Pons (tissue), 1 donor: ENCODE data around the gene PTGER3.
"Not testable (repeated sequence)": the region's sequence is repeated elsewhere in the genome, so short reads cannot be mapped to it uniquely, and the experiment has no call there.

ENCODE experiments used
- DNase-seq: peaks from one replicate; pipeline ENCODE4 v3.0.0-alpha.2; 2016; ENCODE audit warnings: low spot score

PTGER3 gene

GRCh38 chr1:71002709-71003475, 44.7 kb downstream of the PTGER3 start:
- DNase-seq = no peak

DNA sequence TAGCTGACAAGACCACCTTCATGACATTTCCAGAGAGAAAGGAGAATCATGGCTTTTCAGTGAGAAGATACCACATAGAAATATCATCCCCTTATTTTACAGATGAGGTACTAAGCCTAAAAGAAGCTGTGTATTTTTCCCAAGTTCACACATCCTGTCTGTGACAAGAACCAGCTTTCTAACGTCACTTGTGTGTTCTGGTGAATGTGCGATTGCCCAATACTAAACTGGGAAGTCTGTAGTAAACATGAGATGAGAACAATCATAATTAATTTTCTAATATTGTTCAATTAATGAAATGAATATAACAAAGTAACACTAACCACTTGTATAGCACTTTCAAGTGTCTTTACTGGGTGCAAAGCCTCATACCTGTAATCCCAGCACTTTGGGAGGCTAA, 46.0 kb downstream of the PTGER3 start:
- no peak for DNase-seq

DNA sequence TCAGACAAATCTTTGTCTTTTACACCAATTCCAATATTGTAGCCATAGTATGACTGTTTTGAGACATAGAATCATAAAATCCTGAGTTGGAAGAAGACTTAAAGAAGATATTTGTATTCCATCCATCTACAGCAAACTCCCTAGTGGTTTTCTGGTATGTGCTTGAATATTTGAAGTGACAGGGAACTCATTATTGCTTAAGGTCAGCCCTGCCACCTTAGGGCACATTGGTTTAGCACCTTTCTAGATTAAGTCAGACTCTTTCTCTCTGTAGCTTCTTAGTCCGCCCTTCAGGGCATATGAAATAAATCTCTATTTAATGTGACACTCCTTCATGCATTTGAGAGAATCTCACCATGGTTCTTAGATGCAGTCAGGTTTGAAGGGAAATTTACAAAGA, 49.8 kb downstream of the PTGER3 start:
- no peak for DNase-seq

DNA sequence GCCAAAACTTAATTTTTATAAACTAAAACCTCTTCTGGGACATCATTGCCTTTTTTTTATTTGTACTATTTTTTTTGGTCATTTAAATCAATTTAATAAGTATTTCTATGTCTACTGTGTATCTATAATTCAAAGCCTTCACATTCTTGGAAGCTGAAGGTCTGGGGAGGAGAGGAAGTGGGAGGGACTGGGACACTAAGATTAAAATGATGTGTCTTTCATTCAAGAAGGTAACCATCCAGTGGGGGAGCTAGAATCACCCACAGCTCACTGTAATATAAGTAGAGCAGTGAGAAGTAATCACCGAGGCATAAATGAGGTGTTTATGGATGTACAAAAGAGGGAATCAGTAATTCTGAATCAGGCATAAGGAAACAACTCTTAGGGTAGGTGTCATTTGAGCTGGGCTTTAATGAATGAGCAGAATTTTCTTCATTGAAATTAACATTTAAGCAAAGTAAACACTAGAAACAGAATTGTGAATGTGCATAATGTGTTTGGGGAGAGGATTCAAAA, 52.8 kb downstream of the PTGER3 start:
- DNase-seq = no peak

GRCh38 chr1:70993798-70994197, 53.8 kb downstream of the PTGER3 start:
- DNase-seq = no peak

- DNase-seq = no peak
These were observed 55.1 kb downstream of the PTGER3 start for GRCh38 chr1:70992521-70992920.

DNA sequence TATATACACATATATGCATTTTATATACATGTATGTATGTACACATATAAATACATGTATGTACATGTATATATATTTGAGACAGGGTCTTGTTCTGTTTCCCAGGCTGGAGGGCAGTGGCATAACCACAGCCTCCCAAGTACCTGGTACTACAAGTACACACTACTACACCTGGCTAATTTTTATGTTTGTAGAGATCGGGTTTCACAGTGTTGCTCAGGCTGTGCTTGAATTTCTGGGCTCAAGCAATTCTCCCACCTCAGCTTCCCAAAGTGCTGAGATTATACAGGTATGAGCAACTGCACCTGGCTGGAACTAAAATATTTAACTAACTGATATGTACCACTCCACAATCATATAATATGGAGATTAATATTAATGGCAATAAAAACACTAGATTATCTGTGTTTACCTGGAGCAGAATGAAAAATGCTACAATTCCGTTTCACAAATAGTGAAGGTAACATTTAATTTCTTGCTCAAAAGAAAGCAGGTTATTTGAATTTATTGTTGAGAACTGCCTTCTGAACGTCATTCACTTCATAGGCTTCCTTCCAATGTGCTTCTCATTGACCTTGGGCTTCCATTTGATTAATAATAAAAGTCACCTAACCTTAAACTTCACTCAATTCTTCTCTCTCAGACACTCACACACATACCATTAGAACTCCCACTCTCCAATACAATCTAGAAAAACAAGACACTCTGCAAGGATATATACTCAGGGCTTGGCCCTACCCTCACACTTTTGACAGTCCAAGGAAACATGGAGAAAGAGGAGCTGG, 57.0 kb downstream of the PTGER3 start:
- no peak for DNase-seq

- DNase-seq = no peak
These were observed 60.1 kb downstream of the PTGER3 start for GRCh38 chr1:70987497-70987896.

GRCh38 chr1:70985776-70986225, 61.8 kb downstream of the PTGER3 start:
- not testable (repeated sequence) for DNase-seq

DNA sequence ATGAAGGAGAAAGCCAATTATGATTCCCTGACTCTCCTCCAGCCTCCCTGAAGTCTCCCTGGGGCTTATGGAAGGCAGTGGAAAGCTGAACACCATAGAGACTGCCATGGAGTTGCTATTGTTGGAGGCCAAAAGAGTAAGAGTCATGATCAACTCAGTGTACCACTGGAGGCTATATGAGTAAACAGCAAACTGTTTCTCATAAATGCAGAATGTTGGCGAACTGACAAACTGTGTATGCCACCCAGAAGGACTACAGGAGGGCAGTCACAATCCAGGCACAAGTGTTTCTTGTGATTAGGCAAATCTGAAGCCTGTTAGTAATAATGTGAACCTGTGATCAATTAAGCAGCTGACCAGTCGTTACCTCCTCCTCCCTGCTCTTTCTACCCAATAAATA, 62.3 kb downstream of the PTGER3 start:
- not testable (repeated sequence) for DNase-seq

DNA sequence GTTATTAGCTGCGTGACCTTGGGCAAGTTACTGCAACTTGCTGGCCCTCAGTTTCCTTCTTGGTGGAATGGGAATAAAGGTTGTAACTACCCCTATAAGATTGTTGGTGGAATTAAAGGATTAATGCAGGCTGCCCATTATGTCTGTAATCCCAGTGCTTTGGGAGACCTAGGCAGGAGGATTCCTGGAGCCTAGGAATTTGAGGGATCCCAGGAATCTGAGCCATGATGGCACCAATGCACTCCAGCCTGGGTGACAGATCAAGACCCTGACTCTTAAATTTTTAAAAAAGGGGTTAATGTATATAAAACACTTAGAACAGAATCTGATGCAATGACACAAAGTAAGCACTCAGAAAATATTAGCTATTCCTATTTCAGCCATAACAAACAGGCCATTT, 67.3 kb downstream of the PTGER3 start:
- DNase-seq = no peak

- peak; percentile 57 for DNase-seq
These were observed 67.7 kb downstream of the PTGER3 start for GRCh38 chr1:70979881-70980280.

DNA sequence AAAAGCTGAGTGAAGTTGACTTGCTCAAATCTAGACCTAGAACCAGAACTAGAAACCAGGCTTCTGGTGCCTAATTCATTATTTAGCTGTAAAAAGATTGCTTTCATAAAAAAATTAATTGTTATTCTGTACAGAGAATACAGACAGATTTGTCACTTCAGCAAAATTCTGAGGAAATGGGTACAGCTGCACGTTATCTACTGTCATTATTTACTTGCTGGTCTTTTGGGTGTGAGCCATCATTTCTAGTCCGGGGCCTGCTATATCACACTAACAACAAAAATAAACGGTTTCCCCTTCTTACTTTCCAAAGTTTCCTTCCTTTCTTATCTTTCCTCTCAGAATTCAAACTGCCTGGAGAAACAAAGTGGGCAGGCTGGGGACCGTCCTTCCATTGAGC, 68.3 kb downstream of the PTGER3 start:
- DNase-seq = no peak

- peak; percentile 17 for DNase-seq
These were observed 69.0 kb downstream of the PTGER3 start for GRCh38 chr1:70978623-70979022.

GRCh38 chr1:70977575-70977974, 70.0 kb downstream of the PTGER3 start:
- no peak for DNase-seq

DNA sequence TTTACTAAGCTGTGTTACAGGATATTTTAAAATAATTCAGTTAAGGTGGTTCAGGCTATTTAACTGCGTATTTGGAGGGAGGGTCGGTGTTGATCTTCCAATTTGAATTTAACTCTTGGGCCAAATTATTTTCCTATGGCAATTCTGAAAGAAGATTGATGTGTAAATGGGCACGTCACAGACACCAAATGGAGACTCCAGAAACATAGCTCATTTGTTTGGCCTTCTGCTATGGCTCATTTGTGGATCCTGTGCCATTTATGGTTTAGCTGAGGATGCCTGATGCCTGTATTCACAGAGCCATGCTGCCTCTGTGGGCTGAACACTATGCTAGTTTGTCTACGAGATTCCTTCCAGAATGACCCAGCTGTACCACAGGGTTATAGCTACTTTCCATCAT, 70.6 kb downstream of the PTGER3 start:
- no peak for DNase-seq

DNA sequence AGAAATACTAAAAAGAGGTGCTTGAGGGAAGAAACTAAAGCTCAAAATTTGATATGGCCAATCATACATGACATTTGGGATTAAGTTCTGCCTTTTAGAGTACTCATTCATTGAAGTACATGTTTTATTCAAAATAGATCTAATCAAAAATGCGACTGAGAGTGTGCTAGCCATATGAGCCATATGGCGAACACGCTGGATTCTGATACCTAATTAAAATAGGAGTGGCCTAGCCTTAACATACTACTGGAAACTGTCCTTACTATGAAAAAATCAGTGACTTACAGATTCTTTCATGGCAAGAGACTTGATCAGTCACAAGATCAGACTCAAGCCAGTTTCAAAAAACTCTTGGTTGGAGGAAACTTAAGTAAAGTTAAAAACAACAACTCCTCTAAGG, 73.9 kb downstream of the PTGER3 start:
- DNase-seq = no peak

DNA sequence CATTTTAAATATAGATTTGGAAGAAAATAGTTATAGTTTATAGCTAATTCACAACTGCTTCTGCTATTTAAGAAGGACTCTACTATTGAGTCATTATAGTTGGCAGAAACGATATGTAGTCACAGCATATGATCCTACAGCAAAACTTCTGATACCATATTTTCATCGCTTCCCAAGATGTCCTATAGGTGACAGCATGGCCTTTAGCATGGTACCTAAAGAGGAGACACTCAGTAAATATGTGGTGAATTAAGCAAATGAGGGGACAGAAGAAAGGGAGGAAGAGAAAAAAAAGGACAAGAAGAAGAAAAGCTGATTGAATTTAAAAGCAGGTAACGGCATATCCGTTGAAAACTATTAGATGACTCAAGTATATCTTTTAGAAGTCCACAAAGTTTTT, 77.2 kb downstream of the PTGER3 start:
- no peak for DNase-seq

- DNase-seq = no peak
These were observed 81.5 kb downstream of the PTGER3 start for GRCh38 chr1:70966018-70966638.

DNA sequence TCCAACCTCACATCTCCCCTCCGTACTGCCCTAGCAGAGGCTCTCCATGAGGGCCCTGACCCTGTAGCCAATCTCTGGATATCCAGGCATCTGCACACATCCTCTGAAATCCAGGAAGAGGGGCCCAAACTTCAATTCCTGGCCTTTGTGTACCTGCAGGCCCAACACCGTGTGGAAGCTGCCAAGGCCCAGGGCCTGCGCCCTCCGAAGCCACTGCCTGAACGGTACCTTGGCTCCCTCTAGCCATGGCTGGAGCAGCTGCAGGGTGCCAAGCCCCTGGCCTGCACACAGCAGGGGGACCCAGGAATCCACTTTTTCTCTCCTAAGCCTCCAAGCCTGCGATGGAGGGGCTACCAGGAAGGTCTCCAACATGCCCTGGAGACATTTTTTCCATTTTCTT, 84.2 kb downstream of the PTGER3 start:
- DNase-seq = no peak

DNA sequence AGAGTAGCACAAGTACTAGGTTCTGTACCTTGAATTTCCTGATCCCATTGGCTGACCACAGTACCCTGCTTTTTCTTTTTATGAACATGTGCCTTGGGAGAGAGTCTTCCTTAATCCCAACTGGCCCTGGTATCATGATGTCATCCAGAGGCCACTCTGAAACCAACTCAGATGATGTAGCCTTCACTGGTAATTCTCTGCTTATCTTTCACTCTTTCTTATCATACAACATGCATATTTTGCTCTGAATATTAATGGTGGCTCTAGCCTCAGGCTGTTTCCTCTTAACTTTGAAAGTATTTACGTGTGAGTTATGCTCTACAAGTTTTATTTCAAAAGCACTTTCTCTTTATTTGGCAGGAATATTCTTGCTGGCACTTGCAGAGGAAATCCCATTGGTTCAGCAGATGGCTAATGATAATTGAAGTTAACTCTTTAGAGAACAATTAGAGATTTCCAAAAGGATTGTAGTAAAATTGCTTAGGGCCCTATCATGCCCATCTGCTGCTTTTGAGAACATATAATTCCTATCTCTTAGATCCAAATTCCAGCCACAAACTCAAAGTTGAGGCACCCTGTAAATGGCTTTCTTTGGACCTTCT, 86.1 kb downstream of the PTGER3 start:
- no peak for DNase-seq

GRCh38 chr1:70948396-70949017, 99.1 kb downstream of the PTGER3 start:
- DNase-seq = no peak
